Neural cell (in vitro differentiated cells): ENCODE data around the gene HORMAD2. TPM values are rescaled to one million over a fixed set of nuclear protein-coding genes. Genes with fewer than 3 reads are reported as not detected.

ENCODE experiments used
- H2AFZ ChIP-seq: fragments of 200-600, 300-800 bp; sonication (generic), shearing (Covaris generic); 2 replicates; pipeline ENCODE4 v1.6.0; 2014; ENCODE audit warnings: low read depth, mild to moderate bottlenecking, antibody characterized with exemption, low read length, moderate library complexity
- H3F3A ChIP-seq: fragments of 200-600 bp; shearing (Covaris generic); 2 replicates; pipeline ENCODE4 v1.6.1; 2016; ENCODE audit warnings: mild to moderate bottlenecking, moderate library complexity, mixed read lengths, antibody characterized with exemption, low read length; ENCODE audit not compliant: insufficient read depth, poor library complexity, severe bottlenecking
- H3K27ac ChIP-seq: fragments of 200-600, 300-800 bp; sonication (generic), shearing (Covaris generic); 2 replicates; pipeline ENCODE4 v1.5.1; 2014; ENCODE audit warnings: mild to moderate bottlenecking, low read length, moderate library complexity
- H3K27me3 ChIP-seq: fragments of 300-800, 200-600 bp; sonication (generic), shearing (Covaris generic); 2 replicates; pipeline ENCODE4 v1.6.0; 2014; ENCODE audit warnings: mild to moderate bottlenecking, low read depth, low read length, moderate library complexity; ENCODE audit not compliant: insufficient read depth
- H3K36me3 ChIP-seq: fragments of 300-800, 200-600 bp; sonication (generic), shearing (Covaris generic); 2 replicates; pipeline ENCODE4 v1.5.1; 2014; ENCODE audit warnings: mild to moderate bottlenecking, antibody characterized with exemption, low read length, moderate library complexity; ENCODE audit not compliant: insufficient read depth
- H3K4me2 ChIP-seq: fragments of 300-800, 200-600 bp; sonication (generic), shearing (Covaris generic); 2 replicates; pipeline ENCODE4 v1.6.0; 2014; ENCODE audit warnings: mild to moderate bottlenecking, low read length
- H3K4me3 ChIP-seq: fragments of 300-800, 200-600 bp; sonication (generic), shearing (Covaris generic); 2 replicates; pipeline ENCODE4 v1.5.1; 2014; ENCODE audit warnings: mild to moderate bottlenecking, low read length, moderate library complexity
- H3K79me2 ChIP-seq: fragments of 200-600 bp; shearing (Covaris generic); replicated peaks from 2 replicates; pipeline ENCODE4 v1.6.0; 2014; ENCODE audit warnings: mild to moderate bottlenecking, low read length, moderate library complexity; ENCODE audit not compliant: insufficient read depth
- H3K9ac ChIP-seq: fragments of 300-800, 200-600 bp; sonication (generic), shearing (Covaris generic); 2 replicates; pipeline ENCODE4 v1.6.1; 2016; ENCODE audit warnings: mild to moderate bottlenecking, low read length, mixed read lengths
- H3K9me2 ChIP-seq: fragments of 200-600 bp; shearing (Covaris generic); 2 replicates; pipeline ENCODE4 v1.6.1; 2016; ENCODE audit warnings: mild to moderate bottlenecking, low read length, mixed read lengths; ENCODE audit not compliant: insufficient read depth
- H3K9me3 ChIP-seq: fragments of 200-600, 300-800 bp; sonication (generic), shearing (Covaris generic); 2 replicates; pipeline ENCODE4 v1.6.1; 2016; ENCODE audit warnings: mild to moderate bottlenecking, mixed run types, low read length, moderate library complexity, mixed read lengths
- H4K20me1 ChIP-seq: fragments of 200-600 bp; shearing (Covaris generic); 2 replicates; pipeline ENCODE4 v1.6.1; 2016; ENCODE audit warnings: mild to moderate bottlenecking, mixed run types; ENCODE audit not compliant: insufficient read depth
- EP300 ChIP-seq: fragments of 450-650 bp; conservative IDR thresholded peaks from 2 replicates; pipeline ENCODE4 v1.6.1; 2014; ENCODE audit warnings: antibody characterized with exemption, mild to moderate bottlenecking, moderate library complexity; ENCODE audit not compliant: poor library complexity, severe bottlenecking
- EZH2 ChIP-seq: fragments of 200-600, 300-800 bp; shearing (Covaris generic), sonication (generic); IDR thresholded peaks from 2 replicates; pipeline ENCODE4 v1.6.1; 2014; ENCODE audit warnings: antibody characterized with exemption, low read length, borderline replicate concordance, mild to moderate bottlenecking; ENCODE audit not compliant: insufficient read depth, poor library complexity, severe bottlenecking
- MXI1 ChIP-seq: fragments of 450-650 bp; conservative IDR thresholded peaks from 2 replicates; pipeline ENCODE4 v1.6.1; 2014; ENCODE audit warnings: antibody characterized with exemption, mild to moderate bottlenecking; ENCODE audit not compliant: poor library complexity, severe bottlenecking
- POLR2AphosphoS5 ChIP-seq: IDR thresholded peaks from 2 replicates; pipeline ENCODE4 v1.6.1; 2012
- RAD21 ChIP-seq: fragments of 450-650 bp; conservative IDR thresholded peaks from 2 replicates; pipeline ENCODE4 v1.6.1; 2014; ENCODE audit warnings: antibody characterized with exemption, mild to moderate bottlenecking, moderate library complexity
- REST ChIP-seq: IDR thresholded peaks from 2 replicates; pipeline ENCODE4 v1.6.1; 2012; ENCODE audit warnings: borderline replicate concordance
- SMC3 ChIP-seq: fragments of 450-650 bp; conservative IDR thresholded peaks from 2 replicates; pipeline ENCODE4 v1.6.1; 2014; ENCODE audit warnings: antibody characterized with exemption, mild to moderate bottlenecking, moderate library complexity; ENCODE audit not compliant: poor library complexity
- TAF1 ChIP-seq: IDR thresholded peaks from 2 replicates; pipeline ENCODE4 v1.6.1; 2012; ENCODE audit warnings: low read depth
- polyA plus RNA-seq: library from polyadenylated mRNA; depleted of rRNA; stranded (reverse); fragments of >200 nt; gene quantifications from 2 replicates; pipeline ENCODE4 v1.2.3, GENCODE V29; 2014
- TF ChIP-seq, protein P1 (sequence below): fragments of 450-650 bp; IDR thresholded peaks from 2 replicates; pipeline ENCODE4 v1.5.1; 2014; ENCODE audit warnings: antibody characterized with exemption, mild to moderate bottlenecking, moderate library complexity; ENCODE audit not compliant: poor library complexity, severe bottlenecking

The HORMAD2 gene
- polyA plus RNA-seq, 1 donor from 2014 or later, result 1.2 TPM

- H3K27ac ChIP-seq, result no peak overlapping the region
- no peaks in the 10 kb centered on the region for H3K79me2 ChIP-seq
- peaks cover 12% of the 10 kb centered on the region for H3K9me3 ChIP-seq
- no peaks in the 10 kb centered on the region for H3K27me3 ChIP-seq
- no peaks in the 10 kb centered on the region for H3F3A ChIP-seq
- no peaks in the 10 kb centered on the region for H3K9me2 ChIP-seq
- TF ChIP-seq TAF1 (no peak), MXI1 (no peak), EZH2 (no peak), POLR2AphosphoS5 (no peak), REST (no peak), RAD21 (no peak), SMC3 (no peak), EP300 (no peak)
- TF ChIP-seq, protein P1, sequence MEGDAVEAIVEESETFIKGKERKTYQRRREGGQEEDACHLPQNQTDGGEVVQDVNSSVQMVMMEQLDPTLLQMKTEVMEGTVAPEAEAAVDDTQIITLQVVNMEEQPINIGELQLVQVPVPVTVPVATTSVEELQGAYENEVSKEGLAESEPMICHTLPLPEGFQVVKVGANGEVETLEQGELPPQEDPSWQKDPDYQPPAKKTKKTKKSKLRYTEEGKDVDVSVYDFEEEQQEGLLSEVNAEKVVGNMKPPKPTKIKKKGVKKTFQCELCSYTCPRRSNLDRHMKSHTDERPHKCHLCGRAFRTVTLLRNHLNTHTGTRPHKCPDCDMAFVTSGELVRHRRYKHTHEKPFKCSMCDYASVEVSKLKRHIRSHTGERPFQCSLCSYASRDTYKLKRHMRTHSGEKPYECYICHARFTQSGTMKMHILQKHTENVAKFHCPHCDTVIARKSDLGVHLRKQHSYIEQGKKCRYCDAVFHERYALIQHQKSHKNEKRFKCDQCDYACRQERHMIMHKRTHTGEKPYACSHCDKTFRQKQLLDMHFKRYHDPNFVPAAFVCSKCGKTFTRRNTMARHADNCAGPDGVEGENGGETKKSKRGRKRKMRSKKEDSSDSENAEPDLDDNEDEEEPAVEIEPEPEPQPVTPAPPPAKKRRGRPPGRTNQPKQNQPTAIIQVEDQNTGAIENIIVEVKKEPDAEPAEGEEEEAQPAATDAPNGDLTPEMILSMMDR, result no peak
- H3K4me3 ChIP-seq, result no peak overlapping the region
- H4K20me1 ChIP-seq, result no peaks in the 10 kb centered on the region
- no peak overlapping the region for H3K4me2 ChIP-seq
- H3K36me3 ChIP-seq, result no peaks in the 10 kb centered on the region
- no peak overlapping the region for H3K9ac ChIP-seq
- H2AFZ ChIP-seq, result no peak overlapping the region
Observed at GRCh38 chr22:30089655-30089974, 9.4 kb downstream of the HORMAD2 start.

GRCh38 chr22:30092686-30093085 lies 12.4 kb downstream of the HORMAD2 start:
- H3K27ac ChIP-seq, result no peak overlapping the region
- H3K9me2 ChIP-seq, result no peaks in the 10 kb centered on the region
- H3K4me3 ChIP-seq, result no peak overlapping the region
- H2AFZ ChIP-seq, result no peak overlapping the region
- H3K27me3 ChIP-seq, result no peaks in the 10 kb centered on the region
- H3K9me3 ChIP-seq, result peaks cover 22% of the 10 kb centered on the region
- H3F3A ChIP-seq, result no peaks in the 10 kb centered on the region
- no peak overlapping the region for H3K4me2 ChIP-seq
- no peaks in the 10 kb centered on the region for H3K36me3 ChIP-seq
- no peak overlapping the region for H3K9ac ChIP-seq
- no peak for TF ChIP-seq SMC3
- TF ChIP-seq, protein P1, result no peak
- TF ChIP-seq EZH2, result no peak
- TF ChIP-seq POLR2AphosphoS5, result no peak
- no peak for TF ChIP-seq REST
- TF ChIP-seq RAD21, result no peak
- no peak for TF ChIP-seq EP300
- TF ChIP-seq TAF1, result no peak
- TF ChIP-seq MXI1, result no peak
- H4K20me1 ChIP-seq, result no peaks in the 10 kb centered on the region
- H3K79me2 ChIP-seq, result no peaks in the 10 kb centered on the region
